ENCODE results near the gene CYBA.

CYBA gene

DNA sequence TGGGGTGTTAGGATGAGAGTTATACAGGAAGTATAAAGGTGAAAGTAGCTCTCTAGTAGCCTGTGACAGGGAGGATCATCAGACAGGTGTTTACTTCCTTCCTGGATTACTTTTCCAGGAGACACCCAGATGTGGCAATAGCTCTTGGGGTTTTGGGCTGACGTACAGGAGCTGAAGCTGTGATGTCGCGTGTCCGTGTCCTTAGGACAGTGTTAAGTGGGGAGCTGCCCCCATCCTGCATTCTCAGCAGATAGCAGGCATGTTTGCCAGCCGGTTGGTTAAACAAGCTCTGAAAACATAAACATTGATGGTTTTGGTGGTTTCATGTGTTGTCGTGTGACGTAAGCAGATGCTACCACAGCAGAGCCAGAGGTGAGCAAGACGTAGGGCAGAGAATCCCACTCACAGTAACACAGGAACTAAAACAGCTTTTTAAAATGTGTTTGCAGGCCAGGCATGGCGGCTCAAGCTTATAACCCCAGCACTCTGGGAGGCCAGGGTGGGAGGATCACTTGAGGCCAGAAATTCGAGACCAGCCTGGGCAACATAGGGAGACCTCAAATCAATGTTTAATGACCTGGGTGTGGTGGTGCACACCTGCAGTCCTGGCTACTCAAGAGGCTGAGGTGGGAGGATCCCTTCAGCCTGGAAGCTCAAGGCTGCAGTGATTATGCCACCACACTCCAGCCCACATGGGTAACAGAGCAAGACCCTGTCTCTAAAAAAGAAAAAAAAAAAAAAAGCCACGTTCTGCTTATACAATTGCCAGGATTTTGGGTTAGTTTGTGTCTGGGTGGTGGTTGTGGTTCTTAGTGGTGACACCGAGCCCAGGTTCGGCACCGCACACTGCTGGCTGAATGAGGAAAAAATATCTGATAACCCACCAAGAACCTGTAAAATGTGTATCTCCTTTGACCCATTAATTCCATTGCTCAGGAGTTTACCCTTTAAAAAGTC lies 30.7 kb downstream of the CYBA start:
- TF ChIP-seq, protein P1, sequence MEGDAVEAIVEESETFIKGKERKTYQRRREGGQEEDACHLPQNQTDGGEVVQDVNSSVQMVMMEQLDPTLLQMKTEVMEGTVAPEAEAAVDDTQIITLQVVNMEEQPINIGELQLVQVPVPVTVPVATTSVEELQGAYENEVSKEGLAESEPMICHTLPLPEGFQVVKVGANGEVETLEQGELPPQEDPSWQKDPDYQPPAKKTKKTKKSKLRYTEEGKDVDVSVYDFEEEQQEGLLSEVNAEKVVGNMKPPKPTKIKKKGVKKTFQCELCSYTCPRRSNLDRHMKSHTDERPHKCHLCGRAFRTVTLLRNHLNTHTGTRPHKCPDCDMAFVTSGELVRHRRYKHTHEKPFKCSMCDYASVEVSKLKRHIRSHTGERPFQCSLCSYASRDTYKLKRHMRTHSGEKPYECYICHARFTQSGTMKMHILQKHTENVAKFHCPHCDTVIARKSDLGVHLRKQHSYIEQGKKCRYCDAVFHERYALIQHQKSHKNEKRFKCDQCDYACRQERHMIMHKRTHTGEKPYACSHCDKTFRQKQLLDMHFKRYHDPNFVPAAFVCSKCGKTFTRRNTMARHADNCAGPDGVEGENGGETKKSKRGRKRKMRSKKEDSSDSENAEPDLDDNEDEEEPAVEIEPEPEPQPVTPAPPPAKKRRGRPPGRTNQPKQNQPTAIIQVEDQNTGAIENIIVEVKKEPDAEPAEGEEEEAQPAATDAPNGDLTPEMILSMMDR (IDR thresholded peaks at IDR 0.05): no peak

DNA sequence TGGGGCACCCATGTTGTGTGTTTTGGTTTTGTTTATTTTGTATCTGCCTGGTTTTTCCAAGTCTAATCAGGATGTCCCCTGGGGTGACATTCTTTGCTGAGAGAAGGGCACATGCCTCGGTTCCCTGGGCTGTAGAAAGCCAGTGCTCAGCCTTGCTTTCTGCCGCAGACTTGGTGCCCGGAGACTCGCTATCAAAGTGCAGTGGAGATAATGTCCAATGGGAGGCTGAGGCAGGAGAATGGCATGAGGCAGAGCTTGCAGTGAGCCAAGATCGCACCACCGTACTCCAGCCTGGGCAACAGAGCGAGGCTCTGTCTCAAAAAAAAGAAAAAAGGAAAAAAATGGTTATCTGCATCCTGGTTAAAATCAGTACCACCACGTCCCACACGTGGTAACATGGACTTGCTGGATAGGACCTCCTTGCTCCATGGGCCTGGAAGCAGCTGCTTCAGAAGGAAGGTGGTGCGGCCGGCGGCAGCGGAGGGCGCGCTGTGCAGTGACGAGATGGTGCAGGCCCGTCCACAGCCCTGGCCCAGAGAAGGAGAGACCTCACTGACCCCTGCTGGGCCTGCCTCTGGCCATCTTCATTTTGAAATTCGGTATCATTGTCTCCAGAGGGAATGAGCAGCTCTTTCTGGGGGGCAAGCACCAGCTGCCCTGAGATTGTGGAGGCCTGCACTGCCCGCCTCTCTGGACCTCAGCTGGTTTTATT lies 31.7 kb downstream of the CYBA start:
- TF ChIP-seq, protein P1 (IDR thresholded peaks at IDR 0.05): no peak

DNA sequence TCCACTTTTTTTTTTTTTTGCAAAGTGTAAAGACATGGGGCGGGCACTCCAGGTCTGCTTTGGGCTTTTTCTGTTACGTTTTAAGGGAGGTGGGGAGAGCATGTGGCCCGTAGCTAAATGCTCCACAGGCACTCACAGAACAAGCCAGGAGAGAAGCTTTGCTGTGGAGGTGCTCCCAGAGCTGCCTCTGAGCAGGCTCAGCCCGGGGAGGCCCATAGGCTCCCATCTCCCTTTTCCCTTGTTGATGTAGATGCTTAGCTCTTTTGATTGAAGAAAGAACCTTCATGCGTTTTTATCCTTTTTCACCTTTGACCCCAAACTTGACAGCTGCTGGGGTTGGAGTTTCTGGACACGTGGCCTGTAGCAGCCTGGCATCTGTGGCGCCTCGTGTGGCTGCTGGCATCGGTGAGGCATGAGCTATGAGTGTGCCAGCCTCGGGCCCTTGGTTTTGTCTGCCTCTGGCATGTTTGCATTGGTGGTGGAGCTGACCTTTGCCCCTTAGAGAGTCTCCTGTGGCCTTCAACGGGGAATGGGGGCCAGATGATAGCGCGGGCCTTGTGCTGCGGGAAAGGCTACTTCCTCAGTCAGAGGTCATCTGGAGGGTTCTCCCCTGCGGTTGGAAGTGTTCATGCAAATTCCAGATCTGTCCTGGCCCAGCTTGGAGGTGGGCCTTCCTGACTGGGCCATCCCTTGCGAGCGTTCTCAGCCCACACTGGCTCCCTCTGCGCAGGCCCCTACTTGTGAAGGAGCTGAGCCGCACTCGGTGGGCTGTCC lies 32.5 kb downstream of the CYBA start:
- TF ChIP-seq, protein P1 (IDR thresholded peaks at IDR 0.05): no peak

DNA sequence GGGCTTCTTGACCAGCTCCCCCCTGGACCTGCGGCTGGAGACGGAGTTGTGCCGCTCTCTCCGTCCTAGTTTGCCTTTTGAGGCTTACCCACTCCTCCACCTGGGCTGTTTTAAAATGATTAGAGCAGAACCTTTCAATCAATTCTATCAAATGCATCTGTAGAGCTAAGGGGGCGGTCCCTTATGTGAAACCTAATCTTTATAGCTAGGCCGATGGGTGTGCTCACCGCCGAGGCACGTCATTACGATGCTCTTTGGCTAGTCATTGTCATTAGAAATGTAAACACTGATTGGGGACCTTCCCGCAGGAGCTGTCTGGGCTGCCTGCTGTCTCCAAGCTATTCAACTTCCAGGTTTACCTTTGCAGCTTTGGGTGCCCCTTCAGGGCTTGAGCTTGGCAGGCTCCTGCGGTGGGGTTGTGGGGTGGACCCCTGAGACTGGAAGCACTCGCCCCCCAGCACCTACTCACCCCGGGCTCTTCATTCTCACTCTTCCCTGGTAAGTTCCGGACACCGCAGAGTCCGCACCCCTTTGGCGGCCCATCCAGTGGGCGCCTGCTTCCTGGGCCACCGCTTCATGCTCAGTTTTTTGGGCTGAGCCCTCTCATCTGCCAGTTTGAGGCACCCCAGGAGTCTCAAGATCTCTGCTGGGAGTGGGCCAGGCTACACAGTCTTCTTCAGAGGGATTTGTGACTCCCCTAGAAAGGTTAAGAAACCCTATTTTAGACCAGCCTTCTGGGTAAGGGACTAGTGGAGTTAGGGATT lies 33.4 kb downstream of the CYBA start:
- TF ChIP-seq, protein P1 (IDR thresholded peaks at IDR 0.05): no peak

DNA sequence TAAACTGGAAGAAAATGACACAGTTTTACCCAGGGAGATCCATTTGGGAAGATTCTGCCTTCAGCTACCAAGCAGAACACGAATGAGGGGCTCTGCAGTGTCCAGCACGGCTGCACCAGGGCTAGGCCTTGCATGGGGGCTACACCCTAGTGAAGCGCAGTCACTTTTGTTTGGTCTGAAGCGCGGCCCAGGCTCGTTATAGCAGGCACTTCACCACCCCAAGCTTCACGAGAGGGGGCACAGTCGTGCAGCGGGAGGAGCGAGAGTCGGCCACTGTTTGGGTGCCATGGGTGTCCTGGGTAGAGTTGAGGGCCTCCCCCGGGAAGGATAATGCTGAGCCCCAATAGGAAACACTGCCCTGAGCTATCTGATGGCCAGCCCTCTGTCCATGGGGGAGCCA lies 34.1 kb downstream of the CYBA start:
- TF ChIP-seq, protein P1 (IDR thresholded peaks at IDR 0.05): no peak

DNA sequence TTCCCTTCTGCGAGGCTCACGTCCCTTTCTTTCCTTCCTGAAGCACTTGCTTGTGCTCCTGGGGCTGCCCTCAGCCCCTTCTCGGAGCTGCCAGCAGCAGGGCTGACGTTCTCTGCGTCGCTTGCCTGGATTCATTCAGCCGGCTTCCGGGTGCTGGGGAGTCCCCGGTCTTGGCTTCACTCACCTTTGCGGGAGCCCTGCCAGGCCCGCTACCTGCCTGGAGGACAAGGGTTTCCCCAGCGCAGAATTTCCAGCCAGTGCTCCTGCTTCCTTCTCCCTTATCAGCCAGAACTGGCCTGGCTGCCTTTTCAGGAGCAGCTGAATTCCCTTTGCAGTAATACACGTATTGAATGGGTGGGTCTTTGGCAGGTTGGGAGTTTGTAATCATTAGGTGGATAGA lies 34.5 kb downstream of the CYBA start:
- TF ChIP-seq, protein P1 (IDR thresholded peaks at IDR 0.05): no peak
